ENCODE data around the gene PPP2R5C.

The PPP2R5C gene

GRCh38 chr14:101813833-101814232 is 52.3 kb downstream of the PPP2R5C start:
- Histone ChIP-seq H3K36me3 (ENCODE audit: insufficient read depth) (no peaks in the 10 kb centered on the region), H3K27ac (no peak overlapping the region), H3K79me2 (ENCODE audit: insufficient read depth, low read depth) (peaks cover 85% of the 10 kb centered on the region), H3K4me2 (peak overlapping the region; percentile 99; the same call in 1 of the 2 replicates), H3K4me1 (ENCODE audit: low read depth, poor library complexity, severe bottlenecking) (peaks cover 54% of the 10 kb centered on the region), H4K20me1 (ENCODE audit: insufficient read depth) (0 out of 2 replicates have a peak, but pooled peaks cover 4% of the 10 kb centered on the region), H3K27me3 (ENCODE audit: insufficient read depth, low read depth) (no peaks in the 10 kb centered on the region), H2AFZ (ENCODE audit: low read depth) (no peak overlapping the region), H3K9ac (no peak overlapping the region), H3K4me3 (IDR thresholded peaks at IDR 0.05; ENCODE audit: insufficient read depth, low read depth, low read length) (no peak overlapping the region)
- TF ChIP-seq, protein P1, sequence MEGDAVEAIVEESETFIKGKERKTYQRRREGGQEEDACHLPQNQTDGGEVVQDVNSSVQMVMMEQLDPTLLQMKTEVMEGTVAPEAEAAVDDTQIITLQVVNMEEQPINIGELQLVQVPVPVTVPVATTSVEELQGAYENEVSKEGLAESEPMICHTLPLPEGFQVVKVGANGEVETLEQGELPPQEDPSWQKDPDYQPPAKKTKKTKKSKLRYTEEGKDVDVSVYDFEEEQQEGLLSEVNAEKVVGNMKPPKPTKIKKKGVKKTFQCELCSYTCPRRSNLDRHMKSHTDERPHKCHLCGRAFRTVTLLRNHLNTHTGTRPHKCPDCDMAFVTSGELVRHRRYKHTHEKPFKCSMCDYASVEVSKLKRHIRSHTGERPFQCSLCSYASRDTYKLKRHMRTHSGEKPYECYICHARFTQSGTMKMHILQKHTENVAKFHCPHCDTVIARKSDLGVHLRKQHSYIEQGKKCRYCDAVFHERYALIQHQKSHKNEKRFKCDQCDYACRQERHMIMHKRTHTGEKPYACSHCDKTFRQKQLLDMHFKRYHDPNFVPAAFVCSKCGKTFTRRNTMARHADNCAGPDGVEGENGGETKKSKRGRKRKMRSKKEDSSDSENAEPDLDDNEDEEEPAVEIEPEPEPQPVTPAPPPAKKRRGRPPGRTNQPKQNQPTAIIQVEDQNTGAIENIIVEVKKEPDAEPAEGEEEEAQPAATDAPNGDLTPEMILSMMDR (conservative IDR thresholded peaks at IDR 0.05; ENCODE audit: low read depth, low read length) = no peak

DNA sequence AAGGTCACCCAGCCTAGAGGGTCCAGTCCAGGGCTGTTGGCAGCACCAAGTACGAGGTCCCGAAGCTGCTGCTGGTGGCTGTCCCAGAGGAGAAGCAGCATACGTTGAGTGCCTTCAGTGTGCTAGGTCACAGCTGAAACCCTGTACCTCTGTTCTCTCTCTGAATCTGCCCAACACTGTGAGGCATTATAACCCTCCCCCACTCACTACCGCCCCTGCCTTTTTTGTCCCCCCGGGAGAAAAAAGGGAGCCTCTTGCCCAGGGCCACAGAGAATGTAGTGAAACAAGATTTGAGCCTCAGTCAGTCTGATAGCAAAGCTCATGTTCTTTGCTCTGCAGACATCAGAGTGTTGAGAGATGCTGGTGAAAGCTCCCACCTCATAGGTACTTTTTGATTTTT is 53.4 kb downstream of the PPP2R5C start:
- peaks cover 96% of the 10 kb centered on the region for H3K79me2 ChIP-seq (ENCODE audit: insufficient read depth, low read depth)
- no peak overlapping the region for H2AFZ ChIP-seq (ENCODE audit: low read depth)
- H3K27me3 ChIP-seq (ENCODE audit: insufficient read depth, low read depth) = no peaks in the 10 kb centered on the region
- peaks cover 57% of the 10 kb centered on the region for H3K4me1 ChIP-seq (ENCODE audit: low read depth, poor library complexity, severe bottlenecking)
- TF ChIP-seq, protein P1 (conservative IDR thresholded peaks at IDR 0.05; ENCODE audit: low read depth, low read length) = no peak
- 0 out of 2 replicates have a peak, but pooled peaks cover 4% of the 10 kb centered on the region for H4K20me1 ChIP-seq (ENCODE audit: insufficient read depth)
- H3K4me2 ChIP-seq = no peak overlapping the region
- H3K4me3 ChIP-seq (IDR thresholded peaks at IDR 0.05; ENCODE audit: insufficient read depth, low read depth, low read length) = no peak overlapping the region
- no peaks in the 10 kb centered on the region for H3K36me3 ChIP-seq (ENCODE audit: insufficient read depth)
- H3K27ac ChIP-seq = 0 out of 2 replicates have a peak overlapping the region, but pooled peaks have one; percentile 5
- no peak overlapping the region for H3K9ac ChIP-seq

DNA sequence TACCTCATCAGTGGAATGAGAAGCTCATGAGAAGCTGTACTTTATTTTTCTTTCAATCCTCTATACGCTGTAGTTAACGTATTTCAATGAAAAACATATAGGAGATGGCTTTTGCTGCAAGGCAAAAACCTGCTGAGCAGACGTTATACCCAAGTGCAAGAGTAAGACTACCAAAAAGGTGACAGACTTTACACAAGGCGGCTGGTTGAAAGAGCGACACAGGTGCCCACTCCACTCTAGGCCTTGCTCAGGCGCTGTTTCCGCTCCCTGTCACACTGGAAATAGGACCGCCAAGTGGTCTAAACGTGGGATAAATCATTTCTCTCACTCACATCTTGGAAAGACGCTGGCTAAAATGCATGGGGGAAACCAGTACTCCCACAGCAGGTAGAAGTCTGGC is 54.5 kb downstream of the PPP2R5C start:
- Histone ChIP-seq H3K27me3 (ENCODE audit: insufficient read depth, low read depth) (no peaks in the 10 kb centered on the region), H3K4me2 (no peak overlapping the region), H4K20me1 (ENCODE audit: insufficient read depth) (0 out of 2 replicates have a peak, but pooled peaks cover 4% of the 10 kb centered on the region), H3K4me3 (IDR thresholded peaks at IDR 0.05; ENCODE audit: insufficient read depth, low read depth, low read length) (no peak overlapping the region), H3K27ac (no peak overlapping the region), H2AFZ (ENCODE audit: low read depth) (no peak overlapping the region), H3K79me2 (ENCODE audit: insufficient read depth, low read depth) (peaks cover 98% of the 10 kb centered on the region), H3K36me3 (ENCODE audit: insufficient read depth) (no peaks in the 10 kb centered on the region), H3K4me1 (ENCODE audit: low read depth, poor library complexity, severe bottlenecking) (peaks cover 67% of the 10 kb centered on the region), H3K9ac (no peak overlapping the region)
- TF ChIP-seq, protein P1 (conservative IDR thresholded peaks at IDR 0.05; ENCODE audit: low read depth, low read length) = no peak

- no peaks in the 10 kb centered on the region for H3K36me3 ChIP-seq (ENCODE audit: insufficient read depth)
- no peak overlapping the region for H2AFZ ChIP-seq (ENCODE audit: low read depth)
- H4K20me1 ChIP-seq (ENCODE audit: insufficient read depth) = 0 out of 2 replicates have a peak, but pooled peaks cover 4% of the 10 kb centered on the region
- no peaks in the 10 kb centered on the region for H3K27me3 ChIP-seq (ENCODE audit: insufficient read depth, low read depth)
- H3K4me2 ChIP-seq = no peak overlapping the region
- H3K9ac ChIP-seq = no peak overlapping the region
- TF ChIP-seq, protein P1 (conservative IDR thresholded peaks at IDR 0.05; ENCODE audit: low read depth, low read length) = no peak
- H3K4me3 ChIP-seq (IDR thresholded peaks at IDR 0.05; ENCODE audit: insufficient read depth, low read depth, low read length) = no peak overlapping the region
- H3K4me1 ChIP-seq (ENCODE audit: low read depth, poor library complexity, severe bottlenecking) = peaks cover 60% of the 10 kb centered on the region
- no peak overlapping the region for H3K27ac ChIP-seq
- peaks cover 95% of the 10 kb centered on the region for H3K79me2 ChIP-seq (ENCODE audit: insufficient read depth, low read depth)
Measured at GRCh38 chr14:101817501-101818001, 56.0 kb downstream of the PPP2R5C start.
